ENCODE measurements around the gene LRRIQ3.
"Not testable (repeated sequence)": the region's sequence is repeated elsewhere in the genome, so short reads cannot be mapped to it uniquely, and the experiment has no call there.

The LRRIQ3 gene, protein sequence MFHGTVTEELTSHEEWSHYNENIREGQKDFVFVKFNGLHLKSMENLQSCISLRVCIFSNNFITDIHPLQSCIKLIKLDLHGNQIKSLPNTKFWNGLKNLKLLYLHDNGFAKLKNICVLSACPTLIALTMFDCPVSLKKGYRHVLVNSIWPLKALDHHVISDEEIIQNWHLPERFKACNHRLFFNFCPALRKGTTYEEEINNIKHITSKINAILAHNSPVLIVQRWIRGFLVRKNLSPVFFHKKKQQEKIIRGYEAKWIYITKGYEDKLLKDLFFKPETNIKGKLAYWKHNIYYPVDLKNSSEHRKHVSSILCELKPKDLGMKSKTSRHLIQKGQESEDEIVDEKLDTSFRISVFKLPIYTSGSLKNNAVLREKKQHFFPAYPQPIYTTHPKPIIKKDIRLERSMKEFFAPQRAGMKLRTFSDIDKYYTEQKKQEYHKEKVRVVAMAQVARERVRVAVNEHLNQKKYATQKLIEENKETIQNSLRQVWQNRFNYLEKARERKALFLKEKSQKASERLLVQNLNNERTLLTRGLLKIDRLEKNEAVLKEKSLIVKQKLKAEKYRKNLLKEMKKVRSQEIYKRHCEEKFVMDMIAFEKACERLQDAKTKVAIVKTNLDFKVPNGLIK

GRCh38 chr1:74197657-74198552, at the start of gene LRRIQ3, which contains the start of gene FPGT:
Gene LRRIQ3, minus strand, starts transcription at chr1:74198176. Its CDS starts 14,492 bp downstream, at chr1:74183684.
Gene FPGT, plus strand, starts transcription at chr1:74198242. Its CDS starts 37 bp downstream, at chr1:74198279.
- DNase-seq: peak; percentile 85 to 90

- DNase-seq: no peak
These were observed 48.3 kb upstream of the LRRIQ3 start for GRCh38 chr1:74246315-74246714.

- no peak for DNase-seq
These were observed 47.3 kb upstream of the LRRIQ3 start for GRCh38 chr1:74245168-74245772.

- no peak for DNase-seq
These were observed 39.8 kb upstream of the LRRIQ3 start for GRCh38 chr1:74237787-74238186.

DNA sequence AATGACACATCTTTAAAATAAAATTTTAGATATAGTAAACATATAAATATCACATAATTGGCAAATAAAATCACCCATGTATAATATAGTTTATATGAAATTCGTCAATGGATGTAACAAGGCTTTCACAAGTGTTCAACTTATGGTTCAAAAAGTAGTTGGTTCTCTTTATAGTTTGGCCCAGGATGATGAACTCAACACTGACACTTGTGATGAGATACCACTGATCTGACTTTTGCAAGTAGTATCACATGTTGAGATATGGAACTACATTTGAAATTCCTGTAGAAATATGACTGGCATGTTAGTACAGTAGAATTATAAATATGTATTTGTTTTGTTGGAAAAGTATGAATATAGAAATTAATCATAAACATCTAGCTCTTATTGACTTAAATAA, 39.1 kb upstream of the LRRIQ3 start:
- no peak for DNase-seq

GRCh38 chr1:74236440-74236839, 38.5 kb upstream of the LRRIQ3 start:
- DNase-seq: no peak

DNA sequence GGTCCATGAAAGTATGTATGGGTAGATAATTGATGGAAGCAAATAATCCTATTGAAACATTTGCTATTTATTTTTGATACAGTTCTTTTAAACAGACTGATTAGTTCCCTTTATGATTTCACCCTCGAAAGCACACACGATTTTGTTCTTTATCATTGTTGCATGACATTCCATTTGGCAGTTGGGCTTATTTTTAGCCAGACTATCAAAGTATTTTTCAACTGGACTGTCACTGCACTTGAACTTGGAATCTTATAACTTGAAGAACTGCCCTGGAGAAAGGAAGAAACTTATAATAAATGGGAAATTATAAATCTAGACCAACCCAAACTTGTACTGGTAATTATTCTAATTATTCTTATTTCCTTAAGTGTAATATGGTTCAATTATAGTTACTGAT, 37.2 kb upstream of the LRRIQ3 start, which contains the start of gene TNNI3K:
TNNI3K (plus strand) TSS at position 235 of the 400 bp plus-strand sequence; CDS start at position 300, 65 bp downstream.
- DNase-seq: no peak

DNA sequence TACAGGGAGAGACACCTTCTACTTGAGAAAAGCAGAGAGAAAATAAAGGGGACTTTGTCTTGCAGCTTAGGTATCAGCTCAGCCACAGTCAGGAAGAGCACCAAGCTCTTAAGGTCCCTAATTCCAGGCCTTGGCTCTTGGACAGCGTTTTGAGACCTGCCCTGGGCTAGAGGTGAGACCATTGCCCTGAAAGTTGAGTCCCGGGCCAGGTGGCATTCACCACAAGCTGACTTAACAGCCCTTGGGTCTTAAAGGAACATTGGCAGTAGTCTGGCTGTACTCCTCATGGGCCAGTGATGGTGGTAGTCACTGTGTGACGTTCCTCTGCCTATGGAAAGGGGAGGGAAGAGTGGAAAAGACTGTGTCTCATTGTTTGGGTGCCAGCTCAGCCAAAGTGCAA, 25.5 kb upstream of the LRRIQ3 start:
- no peak for DNase-seq

DNA sequence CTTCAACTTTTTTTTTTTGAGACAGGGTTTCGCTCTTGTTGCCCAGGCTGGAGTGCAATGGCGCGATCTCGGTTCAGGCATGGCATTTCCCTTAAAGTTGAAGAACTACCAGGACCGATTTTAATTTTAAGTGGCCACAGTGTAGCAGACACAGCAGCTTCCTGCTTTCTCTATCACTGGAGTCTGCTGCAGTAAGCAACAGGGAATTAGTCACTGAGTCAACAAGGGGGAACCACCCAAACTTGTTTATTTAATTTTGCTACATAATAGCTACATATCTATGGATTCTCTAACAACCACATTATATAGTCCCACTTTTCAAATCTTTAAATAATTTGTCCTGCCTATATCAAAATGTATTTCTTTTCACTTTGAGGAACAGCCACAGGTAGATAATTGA, 24.7 kb upstream of the LRRIQ3 start:
- no peak for DNase-seq

DNA sequence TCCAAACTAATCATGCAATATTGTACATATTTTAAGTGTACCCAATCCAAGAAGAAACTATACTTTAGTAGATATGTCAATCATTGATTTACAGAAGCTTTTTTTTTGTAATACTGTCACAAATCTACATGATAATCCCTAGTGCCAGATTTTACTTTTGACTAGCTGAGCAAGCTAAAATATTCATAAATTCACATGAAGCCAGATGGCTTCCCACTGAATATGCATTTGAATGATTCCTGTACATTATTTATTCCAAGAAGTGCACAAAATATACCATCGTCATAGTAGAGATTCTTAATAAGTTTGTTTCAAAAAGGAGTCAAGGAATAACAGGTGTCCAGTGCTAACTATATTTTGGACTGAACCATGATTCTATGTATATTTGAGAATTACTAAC, 17.3 kb upstream of the LRRIQ3 start:
- no peak for DNase-seq

GRCh38 chr1:74205266-74205665, 7.3 kb upstream of the LRRIQ3 start:
- DNase-seq: no peak

DNA sequence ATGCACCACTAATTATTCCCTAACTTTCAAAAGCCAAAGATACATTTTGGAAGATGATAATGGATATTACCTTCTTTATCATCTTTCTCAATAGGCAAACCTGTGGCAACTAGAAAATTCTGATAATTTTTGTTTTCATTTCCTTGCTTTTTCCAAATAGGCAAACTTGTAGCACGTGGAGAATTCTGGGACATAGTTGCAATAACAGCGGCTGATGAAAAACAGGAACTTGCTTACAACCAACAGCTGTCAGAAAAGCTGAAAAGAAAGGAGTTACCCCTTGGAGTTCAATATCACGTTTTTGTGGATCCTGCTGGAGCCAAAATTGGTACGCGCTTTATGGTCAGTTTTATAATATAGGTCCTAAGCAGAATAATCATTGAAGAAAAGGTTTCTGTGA, 1.5 kb upstream of the LRRIQ3 start:
- peak; percentile 43 to 60 for DNase-seq

DNA sequence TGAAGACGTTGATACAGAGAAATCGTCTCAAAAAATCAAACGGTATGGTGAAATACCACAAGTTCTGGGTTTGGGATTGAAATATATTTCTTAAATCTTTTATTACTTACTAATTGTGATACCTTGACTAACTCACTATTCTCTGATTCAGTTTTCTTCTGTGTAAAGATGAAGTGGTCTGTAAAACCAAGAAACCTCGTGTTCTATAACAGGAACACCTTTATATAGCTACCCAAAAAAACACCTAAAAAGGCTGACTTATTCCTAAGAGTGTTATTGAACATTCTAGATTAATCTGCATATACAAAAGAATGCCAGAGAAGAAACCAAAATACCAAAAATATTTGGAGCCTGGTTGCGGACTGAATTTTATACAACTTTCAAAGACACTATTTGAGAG, 721 bp downstream of the LRRIQ3 start:
- no peak for DNase-seq

- DNase-seq: no peak
These were observed 2.6 kb downstream of the LRRIQ3 start for GRCh38 chr1:74195339-74195738.

- DNase-seq: no peak
These were observed 4.1 kb downstream of the LRRIQ3 start for GRCh38 chr1:74193908-74194307.

GRCh38 chr1:74180490-74180889, 17.5 kb downstream of the LRRIQ3 start:
- DNase-seq: peak in 1 of 2 experiments; percentile 22

- not testable (repeated sequence) for DNase-seq
These were observed 23.6 kb downstream of the LRRIQ3 start for GRCh38 chr1:74174423-74174822.

DNA sequence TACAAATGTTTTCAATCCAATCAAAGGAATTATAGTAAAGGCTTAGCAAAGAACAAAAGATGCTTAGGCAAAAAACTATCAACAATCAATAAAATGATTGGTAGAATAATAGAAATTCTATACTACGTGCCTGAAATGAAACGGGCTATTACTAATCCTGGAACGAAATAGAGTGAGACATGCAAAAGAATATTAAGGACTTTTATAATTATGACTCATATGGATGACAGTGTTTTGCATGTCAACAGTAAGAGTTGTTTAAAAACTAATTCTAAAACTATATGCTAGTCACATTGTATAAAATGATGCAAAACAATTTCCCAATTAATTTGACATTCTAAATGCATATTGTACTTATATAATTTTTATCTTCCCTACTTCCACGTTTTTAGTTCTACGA, 35.6 kb downstream of the LRRIQ3 start:
- no peak for DNase-seq

GRCh38 chr1:74161497-74161896, 36.5 kb downstream of the LRRIQ3 start:
- no peak for DNase-seq

GRCh38 chr1:74160046-74160445, 37.9 kb downstream of the LRRIQ3 start:
- DNase-seq: no peak

- no peak for DNase-seq
These were observed 52.9 kb downstream of the LRRIQ3 start for GRCh38 chr1:74145086-74145485.

- DNase-seq: not testable (repeated sequence)
These were observed 80.6 kb downstream of the LRRIQ3 start for GRCh38 chr1:74117370-74117769.

DNA sequence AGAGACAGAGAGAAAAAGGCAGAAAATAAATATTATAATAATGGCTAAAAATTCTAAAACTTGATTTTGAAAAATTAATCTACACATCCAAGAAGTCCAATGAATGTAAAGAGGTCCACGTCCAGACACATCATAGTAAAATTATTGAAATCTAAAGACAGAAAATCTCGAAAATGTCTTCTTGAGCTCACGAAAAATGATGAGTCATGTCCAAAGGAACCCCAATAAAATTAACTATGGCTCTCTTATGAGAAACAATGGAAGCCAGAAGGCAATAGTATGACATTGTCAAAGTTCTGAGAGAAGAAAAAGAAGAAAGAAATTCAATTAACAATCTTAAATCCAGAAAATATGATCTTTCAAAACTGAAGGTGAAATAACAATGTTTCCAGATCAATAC, 84.6 kb downstream of the LRRIQ3 start:
- DNase-seq: no peak

Measured in AML-193 (cell line).